Endothelial cell of umbilical vein (primary cell): Measurements from ENCODE around the gene TOGARAM2. TPM values are rescaled to one million over a fixed set of nuclear protein-coding genes. Genes with fewer than 3 reads are reported as not detected.

Experiments used
- BruUV-seq: library from RNA; stranded (reverse); fragments of 400-500 nt; replicated peaks from 2 replicates; lab custom pipeline; 2021; lab: Mats Ljungman, UMichigan
- CTCF ChIA-PET: fragments of 300-600, 350-600 bp; sonication (Branson Sonifier 250); formaldehyde crosslinking; loops from one replicate; lab custom pipeline; 2021; ENCODE audit warnings: antibody characterized with exemption, inconsistent platforms; lab: Charles Lee
- POLR2A ChIA-PET: fragments of 300-600, 350-600 bp; sonication (Branson Sonifier 250); formaldehyde crosslinking; loops from one replicate; lab custom pipeline; 2021; ENCODE audit warnings: antibody characterized with exemption, inconsistent platforms; lab: Charles Lee
- DNase-seq: peaks from one replicate; pipeline ENCODE4 v3.0.0-alpha.2; 2011; ENCODE audit warnings: low read depth, low spot score
- FAIRE-seq: peaks from 2 replicates; lab custom pipeline; 2011; peaks lifted over from hg19 to GRCh38; lab: Jason Lieb, UNC
- H2AFZ ChIP-seq: 2 replicates; pipeline ENCODE4 v1.6.0; 2012; ENCODE audit warnings: low read depth, low read length, control low read depth, inconsistent platforms
- H3K27ac ChIP-seq: 2 replicates; pipeline ENCODE4 v1.5.1; 2011; ENCODE audit warnings: low read depth, mild to moderate bottlenecking, control low read depth, low read length, moderate library complexity; ENCODE audit not compliant: insufficient read depth
- H3K27me3 ChIP-seq, 2 experiments: 2 replicates each; pipeline versions ENCODE4 v1.6.0 to v1.6.1; 2011; ENCODE audit warnings: low read length in 2 of 2, mixed read lengths in 1 of 2; ENCODE audit not compliant: control insufficient read depth in 2 of 2, insufficient read depth in 2 of 2
- H3K36me3 ChIP-seq, 2 experiments: 2 replicates in 1 of 2; 3 replicates in 1 of 2; pipeline ENCODE4 v1.5.1; 2011; ENCODE audit warnings: low read length in 2 of 2, mild to moderate bottlenecking in 1 of 2, moderate library complexity in 1 of 2; ENCODE audit not compliant: control insufficient read depth in 2 of 2, insufficient read depth in 2 of 2; ENCODE audit errors: extremely low read depth in 1 of 2
- H3K4me1 ChIP-seq: 3 replicates; pipeline ENCODE4 v1.5.1; 2011; ENCODE audit warnings: mild to moderate bottlenecking, low read length; ENCODE audit not compliant: control insufficient read depth, insufficient read depth; ENCODE audit errors: extremely low read depth
- H3K4me2 ChIP-seq: 2 replicates; pipeline ENCODE4 v1.6.1; 2011; ENCODE audit warnings: low read length, control low read depth, mixed read lengths; ENCODE audit not compliant: insufficient read depth
- H3K4me3 ChIP-seq, 3 experiments: fragments of 200-600 bp in 1 of 3; sonication (generic), shearing (Covaris generic) in 1 of 3; replicated peaks in 1 of 3; 2 replicates each; pipeline ENCODE4 v1.5.1; 2011 to 2016; ENCODE audit warnings: control low read depth in 3 of 3, low read length in 3 of 3, mild to moderate bottlenecking in 2 of 3, inconsistent platforms in 1 of 3, low read depth in 1 of 3, moderate library complexity in 1 of 3; ENCODE audit not compliant: insufficient read depth in 1 of 3
- H3K79me2 ChIP-seq: 2 replicates; pipeline ENCODE4 v1.6.0; 2012; ENCODE audit warnings: low read length, inconsistent platforms; ENCODE audit not compliant: control insufficient read depth, insufficient read depth
- H3K9ac ChIP-seq: replicated peaks from 2 replicates; pipeline ENCODE3; 2011; ENCODE audit warnings: low read length, control low read depth; ENCODE audit not compliant: insufficient read depth; ENCODE audit errors: extremely low read depth
- H3K9me1 ChIP-seq: replicated peaks from 3 replicates; pipeline ENCODE4 v1.6.0; 2011; ENCODE audit warnings: mild to moderate bottlenecking, low read length; ENCODE audit not compliant: control insufficient read depth, insufficient read depth; ENCODE audit errors: extremely low read depth
- H3K9me3 ChIP-seq: replicated peaks from 2 replicates; pipeline ENCODE4 v1.5.1; 2012; ENCODE audit warnings: low read length, inconsistent platforms; ENCODE audit not compliant: control insufficient read depth, insufficient read depth
- H4K20me1 ChIP-seq: replicated peaks from 2 replicates; pipeline ENCODE3; 2011; ENCODE audit warnings: mild to moderate bottlenecking, low read length; ENCODE audit not compliant: control insufficient read depth, insufficient read depth; ENCODE audit errors: extremely low read depth
- EZH2 ChIP-seq: IDR thresholded peaks from 2 replicates; pipeline ENCODE4 v1.6.1; 2012; ENCODE audit warnings: borderline replicate concordance, low read depth, mild to moderate bottlenecking, moderate library complexity, low read length, inconsistent platforms; ENCODE audit not compliant: severe bottlenecking
- FOS ChIP-seq: IDR thresholded peaks from 2 replicates; pipeline ENCODE4 v1.6.1; 2011; ENCODE audit warnings: mild to moderate bottlenecking, low read length, moderate library complexity, borderline replicate concordance; ENCODE audit not compliant: insufficient read depth
- GATA2 ChIP-seq: IDR thresholded peaks from 2 replicates; pipeline ENCODE4 v1.7.0; 2011; ENCODE audit warnings: low read depth, mild to moderate bottlenecking, moderate library complexity, mixed read lengths, low read length; ENCODE audit not compliant: insufficient read length, insufficient read depth
- JUN ChIP-seq: IDR thresholded peaks from 2 replicates; pipeline ENCODE4 v1.6.1; 2011; ENCODE audit warnings: borderline replicate concordance, low read depth; ENCODE audit not compliant: insufficient read length, insufficient read depth
- MAX ChIP-seq: IDR thresholded peaks from 2 replicates; pipeline ENCODE4 v1.6.1; 2011; ENCODE audit not compliant: insufficient read depth, insufficient read length
- MYC ChIP-seq: IDR thresholded peaks from one replicate; pipeline ENCODE4 v1.6.1; 2011; ENCODE audit warnings: mild to moderate bottlenecking, low read depth, low read length
- POLR2A ChIP-seq: IDR thresholded peaks from 2 replicates; pipeline ENCODE4 v1.6.1; 2012; ENCODE audit warnings: low read depth, mild to moderate bottlenecking, control low read depth, low read length
- POLR2AphosphoS5 ChIP-seq: IDR thresholded peaks from 2 replicates; pipeline ENCODE4 v1.6.1; 2012; ENCODE audit warnings: low read depth, mild to moderate bottlenecking, control low read depth, low read length, moderate library complexity; ENCODE audit not compliant: insufficient read depth
- dilution Hi-C: fragments of 300-500 bp; cut with MboI; formaldehyde crosslinking; loops from one replicate; pipeline ENCODE4 v1.15.0; 2019; ENCODE audit warnings: low sequenced_read_pairs; ENCODE audit not compliant: extremely low pct_ligation_motif_present
- intact Hi-C: fragments of 100-400 bp; cut with micrococcal nuclease; formaldehyde crosslinking; loops from one replicate; pipeline ENCODE4 v1.10.0; 2022
- polyA plus RNA-seq, 4 experiments: library from polyadenylated mRNA; depleted of rRNA in 3 of 4; stranded (reverse) in 3 of 4; unstranded in 1 of 4; fragments of >200 nt; gene quantifications; 2 replicates each; pipeline versions ENCODE4 v1.2.1 to v1.2.3, GENCODE V29; 2011 to 2012; ENCODE audit warnings: missing spikeins in 1 of 4
- total RNA-seq: library from RNA; stranded (reverse); gene quantifications from 2 replicates; pipeline ENCODE4 v1.2.3, GENCODE V29; 2021
- TF ChIP-seq, protein P1 (sequence below), 2 donors: IDR thresholded peaks; 1 replicate in 1 of 2; 2 replicates in 1 of 2; pipeline ENCODE4 v1.5.1; 2011; ENCODE audit warnings: low read length in 2 of 2, mild to moderate bottlenecking in 2 of 2, moderate library complexity in 2 of 2, control low read depth in 1 of 2, inconsistent platforms in 1 of 2, low read depth in 1 of 2; ENCODE audit not compliant: insufficient read depth in 1 of 2; ENCODE audit errors: extremely low read depth in 1 of 2

TOGARAM2 gene
- total and polyA plus RNA-seq, 2 donors (not counting 3 experiments of a cell fraction or from before 2014, with no cell fraction given), result not detected

DNA sequence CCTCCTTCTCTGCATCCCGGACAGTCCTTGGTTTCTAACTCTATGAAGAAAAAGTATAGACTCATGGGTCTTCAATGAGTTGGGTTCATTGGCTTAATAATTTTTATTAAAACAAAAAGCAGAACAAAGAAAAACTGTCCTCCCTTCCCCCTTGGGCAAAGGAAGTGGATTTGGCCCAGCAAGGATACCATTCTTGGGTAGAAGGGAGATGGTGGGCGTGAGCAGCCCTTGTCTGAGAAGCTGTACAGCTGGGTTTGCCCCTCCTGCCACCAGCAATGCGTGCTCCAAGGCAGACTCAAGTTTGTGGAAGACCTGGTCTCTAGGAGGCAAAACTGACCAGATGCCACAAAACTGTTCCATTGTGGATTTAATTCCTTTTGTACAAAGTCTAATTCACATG lies 80.5 kb downstream of the TOGARAM2 start:
- ChIA-PET CTCF (no interaction called here), POLR2A (no interaction called here)
- dilution Hi-C loops (no loop called here), intact Hi-C loops (no loop called here)
- Histone ChIP-seq H3K9me3 (no peaks in the 10 kb centered on the region), H3K36me3 (no peaks in the 10 kb centered on the region), H3K4me3 (no peak overlapping the region), H2AFZ (no peak overlapping the region), H3K27ac (no peak overlapping the region), H3K4me2 (no peak overlapping the region), H3K9me1 (no peaks in the 10 kb centered on the region), H3K4me1 (no peaks in the 10 kb centered on the region), H3K9ac (no peak overlapping the region), H4K20me1 (no peaks in the 10 kb centered on the region), H3K79me2 (no peaks in the 10 kb centered on the region), H3K27me3 (no peaks in the 10 kb centered on the region)
- BruUV-seq, result no TSS peak
- no peak for DNase-seq
- no peak for FAIRE-seq
- TF ChIP-seq FOS (no peak), JUN (no peak), MAX (no peak), MYC (no peak), GATA2 (no peak), EZH2 (no peak), POLR2A (no peak), POLR2AphosphoS5 (no peak)
- TF ChIP-seq, protein P1, sequence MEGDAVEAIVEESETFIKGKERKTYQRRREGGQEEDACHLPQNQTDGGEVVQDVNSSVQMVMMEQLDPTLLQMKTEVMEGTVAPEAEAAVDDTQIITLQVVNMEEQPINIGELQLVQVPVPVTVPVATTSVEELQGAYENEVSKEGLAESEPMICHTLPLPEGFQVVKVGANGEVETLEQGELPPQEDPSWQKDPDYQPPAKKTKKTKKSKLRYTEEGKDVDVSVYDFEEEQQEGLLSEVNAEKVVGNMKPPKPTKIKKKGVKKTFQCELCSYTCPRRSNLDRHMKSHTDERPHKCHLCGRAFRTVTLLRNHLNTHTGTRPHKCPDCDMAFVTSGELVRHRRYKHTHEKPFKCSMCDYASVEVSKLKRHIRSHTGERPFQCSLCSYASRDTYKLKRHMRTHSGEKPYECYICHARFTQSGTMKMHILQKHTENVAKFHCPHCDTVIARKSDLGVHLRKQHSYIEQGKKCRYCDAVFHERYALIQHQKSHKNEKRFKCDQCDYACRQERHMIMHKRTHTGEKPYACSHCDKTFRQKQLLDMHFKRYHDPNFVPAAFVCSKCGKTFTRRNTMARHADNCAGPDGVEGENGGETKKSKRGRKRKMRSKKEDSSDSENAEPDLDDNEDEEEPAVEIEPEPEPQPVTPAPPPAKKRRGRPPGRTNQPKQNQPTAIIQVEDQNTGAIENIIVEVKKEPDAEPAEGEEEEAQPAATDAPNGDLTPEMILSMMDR (IDR thresholded peaks at IDR 0.05; ENCODE audit: extremely low read depth in 1 of 2, insufficient read depth in 1 of 2, low read depth in 1 of 2, low read length in 2 of 2), result no peak
